Measurements from ENCODE around the gene HOXD11. TPM values are rescaled to one million over a fixed set of nuclear protein-coding genes. Genes with fewer than 3 reads are reported as not detected.

The HOXD11 gene
- total RNA-seq, 2 experiments from 2014 or later = not detected

Small RNA genes lying within 50 kb of the gene (microRNA-seq; reads per million reads assigned to microRNA genes)
- 7.7 reads per million, percentile 6 among the genes with 10 or more reads in this experiment for gene MIR10B

Other genes with a start within 250 kb of the HOXD11 start
- 10 to 100 TPM; 41.5 to 45.4 TPM for gene LNPK, start 105.0 kb upstream of the HOXD11 start, total RNA-seq
- not detected for gene EVX2, start 23.3 kb upstream of the HOXD11 start, total RNA-seq
- gene HOXD13, start 14.6 kb upstream of the HOXD11 start, total RNA-seq = not detected
- gene HOXD12, start 7.5 kb upstream of the HOXD11 start, total RNA-seq = not detected
- gene HOXD10, start 9.5 kb downstream of the HOXD11 start, total RNA-seq = not detected
- gene HOXD9, start 15.4 kb downstream of the HOXD11 start, total RNA-seq = not detected
- gene HOXD8, start 22.4 kb downstream of the HOXD11 start, total RNA-seq = not detected
- gene HOXD4, start 44.3 kb downstream of the HOXD11 start, total RNA-seq = not detected
- not detected for gene HOXD3, start 50.0 kb downstream of the HOXD11 start, total RNA-seq
- not detected for gene HOXD1, start 81.4 kb downstream of the HOXD11 start, total RNA-seq
- 10 to 100 TPM; 11.4 to 12.7 TPM for gene MTX2, start 162.2 kb downstream of the HOXD11 start, total RNA-seq

All from activated naive CD8-positive, alpha-beta T cell treated with anti-CD3 and anti-CD28 coated beads, Interleukin-2, amount 10 ng/mL, durations not matched to agents 7 days and 5 days (primary cell).